KOPT-K1 (cell line): Measurements from ENCODE around the gene PPM1H.
"Not testable (repeated sequence)": the region's sequence is repeated elsewhere in the genome, so short reads cannot be mapped to it uniquely, and the experiment has no call there.

ENCODE experiments used
- H3K27ac ChIP-seq: fragments of 200-600 bp; sonication (generic); 2 replicates; pipeline ENCODE4 v1.5.1; 2016; ENCODE audit warnings: antibody characterized with exemption, mild to moderate bottlenecking, low read depth, low read length; ENCODE audit not compliant: poor library complexity, severe bottlenecking
- H3K36me3 ChIP-seq: fragments of 200-600 bp; sonication (generic); 2 replicates; pipeline ENCODE4 v1.5.1; 2017; ENCODE audit warnings: antibody characterized with exemption, mild to moderate bottlenecking, low read length, moderate library complexity; ENCODE audit not compliant: insufficient read depth
- H3K9me3 ChIP-seq: fragments of 200-600 bp; sonication (generic); 2 replicates; pipeline ENCODE4 v1.5.1; 2017; ENCODE audit warnings: antibody characterized with exemption, low read length, mild to moderate bottlenecking; ENCODE audit not compliant: insufficient read depth, poor library complexity, severe bottlenecking

The PPM1H gene

DNA sequence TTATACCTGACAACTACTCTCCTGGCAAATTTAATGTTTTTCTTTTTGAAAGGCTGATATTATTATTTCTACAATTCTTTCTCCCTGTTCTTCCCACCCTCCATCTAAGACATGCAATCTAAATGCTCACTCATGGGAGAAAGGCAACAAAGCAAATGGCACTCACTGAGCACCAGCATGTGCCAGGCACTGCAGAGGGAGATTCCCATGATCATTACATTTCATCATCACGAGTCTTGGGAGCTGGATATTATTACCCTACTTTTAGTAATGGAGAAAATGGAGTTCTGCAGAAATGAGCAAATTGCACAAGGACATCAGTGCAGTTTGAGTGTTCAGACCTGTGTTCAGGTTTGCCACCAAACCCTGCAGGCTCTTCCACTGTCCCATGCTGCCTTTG, 27.9 kb downstream of the PPM1H start:
- no peaks in the 10 kb centered on the region for H3K36me3 ChIP-seq
- H3K27ac ChIP-seq: no peak overlapping the region
- no peaks in the 10 kb centered on the region for H3K9me3 ChIP-seq

DNA sequence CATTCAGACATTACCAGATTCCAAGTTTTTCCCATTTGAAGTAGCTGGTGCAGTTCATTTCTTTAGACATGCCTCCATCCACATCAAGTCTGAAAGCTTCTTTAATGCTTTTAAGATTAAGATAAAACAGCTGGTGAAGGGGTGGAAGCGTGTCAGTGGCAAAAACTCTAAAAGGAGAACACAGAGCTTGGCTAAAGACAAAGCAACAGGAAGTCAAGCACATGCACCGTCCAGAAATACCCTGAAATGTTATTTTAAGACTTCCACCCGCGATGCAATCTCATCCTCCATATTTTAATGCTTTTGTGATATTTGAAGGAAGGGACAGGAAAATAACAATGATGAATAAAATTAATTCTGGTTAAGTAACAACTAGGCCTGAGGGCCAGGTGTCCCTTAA, 31.8 kb downstream of the PPM1H start:
- no peak overlapping the region for H3K27ac ChIP-seq
- no peaks in the 10 kb centered on the region for H3K9me3 ChIP-seq
- no peaks in the 10 kb centered on the region for H3K36me3 ChIP-seq

DNA sequence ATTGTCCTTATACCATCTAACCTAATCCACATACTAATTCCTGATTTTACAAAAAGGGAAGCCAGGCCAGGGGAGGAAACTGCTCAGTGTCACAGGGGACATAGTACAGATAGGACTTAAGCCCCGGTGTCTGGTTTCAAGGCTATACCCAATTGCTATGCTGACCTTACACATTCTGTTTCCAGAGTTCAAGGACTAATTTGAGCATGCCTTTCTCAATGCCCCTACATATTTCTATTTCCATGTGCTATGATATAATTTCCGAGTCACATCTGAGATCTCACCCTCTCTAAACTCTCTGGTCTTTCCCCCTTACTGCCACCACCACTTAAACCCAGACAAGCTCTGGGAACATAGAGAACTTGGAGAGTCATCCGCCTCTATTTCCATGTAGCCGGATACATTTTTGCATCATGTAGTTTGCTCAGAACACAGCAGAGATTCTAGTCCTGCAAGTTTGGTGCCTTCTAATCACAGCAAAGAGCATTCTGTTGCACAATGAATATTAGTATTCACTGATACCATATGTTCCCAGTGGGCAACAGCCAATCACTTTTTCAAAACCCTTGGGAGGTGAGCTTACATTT, 34.2 kb downstream of the PPM1H start:
- Histone ChIP-seq H3K36me3 (no peaks in the 10 kb centered on the region), H3K27ac (no peak overlapping the region), H3K9me3 (no peaks in the 10 kb centered on the region)

DNA sequence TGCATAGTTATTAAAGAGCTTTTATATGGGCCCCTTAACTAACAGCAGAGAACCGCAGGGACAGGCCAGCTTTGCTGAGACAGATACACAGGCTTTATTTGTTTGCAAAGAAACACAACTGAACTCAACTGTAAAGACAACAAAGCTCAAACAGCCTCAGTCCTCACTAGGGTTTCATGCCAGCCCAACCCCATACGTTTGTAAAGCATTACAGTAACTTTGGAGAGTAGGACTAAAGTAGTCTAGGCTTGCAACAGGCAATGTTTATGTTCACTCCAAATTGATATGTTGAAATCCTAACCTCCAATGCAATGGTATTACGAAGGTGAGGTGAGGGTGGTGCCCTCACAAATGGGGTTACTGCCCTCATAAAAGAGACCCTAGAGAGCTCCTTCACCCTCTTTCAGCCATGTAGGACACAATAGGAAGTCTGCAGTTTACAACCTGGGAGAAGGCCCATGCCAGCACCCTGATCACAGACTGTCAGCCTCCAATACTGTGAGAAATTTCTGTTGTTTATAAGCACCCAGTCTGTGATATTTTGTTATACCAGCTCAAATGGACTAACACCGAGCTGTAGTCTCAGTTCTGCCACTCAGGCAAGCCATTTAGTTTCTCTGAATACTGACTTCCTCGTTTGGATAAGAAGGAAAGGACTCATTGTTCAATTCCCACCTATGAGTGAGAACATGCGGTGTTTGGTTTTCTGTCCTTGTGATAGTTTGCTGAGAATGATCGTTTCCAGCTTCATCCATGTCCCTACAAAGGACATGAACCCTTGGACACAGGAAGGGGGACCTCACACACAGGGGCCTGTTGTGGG, 35.2 kb downstream of the PPM1H start:
- Histone ChIP-seq H3K27ac (no peak overlapping the region), H3K36me3 (no peaks in the 10 kb centered on the region), H3K9me3 (no peaks in the 10 kb centered on the region)

DNA sequence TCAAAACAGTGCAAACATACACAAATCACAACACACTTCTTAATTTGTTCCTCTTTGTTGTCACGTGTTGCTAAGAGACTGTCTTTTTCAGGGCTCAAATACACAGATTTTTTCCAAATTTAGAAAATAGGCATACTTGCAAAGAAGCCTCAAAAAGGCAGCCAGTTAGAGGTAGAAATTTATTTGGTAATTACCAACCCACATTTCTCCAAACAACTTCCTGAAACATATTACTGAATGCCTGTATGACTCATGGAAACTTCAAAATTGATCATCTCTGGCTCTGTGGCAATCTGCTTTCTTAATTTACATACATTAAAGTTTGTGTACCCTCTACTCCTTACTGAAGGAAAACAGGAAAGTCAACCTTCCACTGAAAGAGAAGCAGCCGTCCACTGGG, 36.4 kb downstream of the PPM1H start:
- no peaks in the 10 kb centered on the region for H3K9me3 ChIP-seq
- no peak overlapping the region for H3K27ac ChIP-seq
- no peaks in the 10 kb centered on the region for H3K36me3 ChIP-seq

DNA sequence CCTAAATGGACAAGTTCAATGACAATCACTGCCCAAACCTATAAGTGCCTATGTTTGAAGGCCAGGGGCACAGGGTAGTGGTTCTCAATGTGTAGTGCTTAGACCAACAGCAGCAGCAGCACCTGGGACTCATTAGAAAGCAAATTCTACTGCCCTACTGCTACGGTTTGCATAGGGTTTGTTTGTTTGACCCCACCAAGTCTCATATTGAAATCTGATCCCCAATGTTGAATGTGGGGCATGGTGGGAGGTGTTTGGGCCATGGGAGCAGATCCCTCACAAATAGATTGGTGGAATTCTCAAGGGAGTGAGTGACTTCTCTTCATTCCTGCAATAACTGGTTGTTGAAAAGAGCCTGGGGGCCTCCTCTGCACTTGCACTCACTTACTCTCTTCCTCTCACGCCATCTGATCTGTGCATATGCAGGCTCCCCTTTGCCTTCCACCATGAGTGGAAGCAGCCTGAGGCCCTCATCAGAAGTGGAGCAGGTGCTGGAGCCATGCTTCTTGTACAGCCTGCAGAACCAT, 39.5 kb downstream of the PPM1H start:
- no peak overlapping the region for H3K27ac ChIP-seq
- no peaks in the 10 kb centered on the region for H3K9me3 ChIP-seq
- no peaks in the 10 kb centered on the region for H3K36me3 ChIP-seq

DNA sequence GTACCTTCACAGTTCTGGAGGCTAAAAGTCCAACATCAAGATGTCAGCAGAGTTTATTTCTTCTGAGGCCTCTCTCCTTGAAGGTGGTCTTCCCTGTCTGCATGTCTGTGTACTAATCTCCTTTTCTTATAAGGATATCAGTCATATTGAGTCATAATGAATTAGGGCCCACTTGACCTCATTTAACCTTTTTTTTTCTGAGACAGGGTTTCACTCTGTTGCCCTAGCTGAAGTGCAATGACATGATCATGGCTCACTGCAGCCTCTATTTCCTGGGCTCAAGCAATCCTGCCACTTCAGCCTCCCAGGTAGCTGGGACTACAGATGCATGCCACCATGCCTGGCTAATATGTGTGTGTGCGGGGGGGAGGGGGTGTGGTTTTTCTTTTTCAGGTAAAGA, 41.7 kb downstream of the PPM1H start:
- Histone ChIP-seq H3K27ac (no peak overlapping the region), H3K9me3 (no peaks in the 10 kb centered on the region), H3K36me3 (no peaks in the 10 kb centered on the region)

DNA sequence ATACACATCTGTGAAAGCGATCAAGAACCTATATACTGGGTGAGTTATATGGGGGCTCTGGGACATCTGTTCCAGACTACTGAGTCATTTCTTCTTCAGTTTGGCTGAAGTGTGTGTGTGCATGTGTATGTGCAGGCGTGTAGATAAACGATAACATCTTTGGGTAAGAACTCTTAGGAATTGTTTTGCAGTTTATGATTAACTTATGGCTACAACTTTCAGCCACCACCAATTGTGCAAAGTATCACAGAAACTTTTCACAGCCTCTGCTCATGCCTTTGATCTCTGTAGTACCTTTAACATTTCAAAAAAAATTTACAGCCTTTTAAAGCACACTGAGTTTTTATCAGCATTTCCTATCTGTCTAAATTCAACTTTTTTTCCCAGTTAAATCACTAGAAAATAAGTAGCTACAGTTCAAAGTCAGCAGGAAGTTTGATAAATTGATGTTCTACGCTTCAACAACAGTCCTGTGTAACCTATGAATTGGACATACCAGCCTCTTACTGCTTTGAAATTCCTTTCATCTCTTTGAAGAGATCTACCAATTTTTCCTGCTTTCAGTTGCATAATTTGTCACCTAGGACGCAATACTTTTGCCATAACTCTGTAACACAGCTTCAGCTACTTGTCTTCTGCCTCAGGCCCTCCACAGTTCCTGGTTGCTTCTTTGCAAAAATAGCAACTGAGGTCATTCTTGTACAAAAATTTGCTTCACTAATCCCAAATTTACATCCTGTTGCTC, 43.0 kb downstream of the PPM1H start:
- no peaks in the 10 kb centered on the region for H3K36me3 ChIP-seq
- no peaks in the 10 kb centered on the region for H3K9me3 ChIP-seq
- no peak overlapping the region for H3K27ac ChIP-seq

DNA sequence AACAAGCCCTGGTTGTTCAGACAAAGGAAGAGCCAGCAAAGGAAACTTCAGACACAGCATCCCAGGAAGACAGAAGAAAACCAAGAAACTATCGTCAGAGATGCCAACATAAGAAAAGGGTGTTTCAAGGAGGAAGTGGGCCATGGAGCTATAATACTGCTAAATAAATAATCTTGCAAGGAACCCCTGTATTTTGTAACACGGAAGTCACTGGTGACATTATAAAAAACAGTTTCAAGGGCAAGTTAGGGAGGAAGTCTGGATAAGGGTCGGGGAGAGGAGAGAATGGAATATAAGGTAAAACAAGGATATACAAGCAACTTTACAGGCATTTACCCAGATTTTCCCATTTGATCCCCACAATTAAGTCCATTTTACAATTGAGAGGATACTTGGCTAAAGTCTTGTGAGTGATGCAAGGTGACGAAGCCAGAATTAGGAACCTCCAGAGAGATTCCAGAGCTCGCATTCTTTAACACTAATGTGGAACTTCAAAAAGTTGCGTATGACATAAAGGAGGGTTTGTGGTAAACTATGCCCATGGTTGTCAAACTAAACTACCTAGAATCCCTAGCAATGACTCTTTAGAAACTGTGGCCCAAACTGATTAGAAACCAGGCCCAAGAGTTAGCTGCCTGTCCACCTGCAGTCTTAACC, 46.4 kb downstream of the PPM1H start:
- Histone ChIP-seq H3K9me3 (peaks cover 6% of the 10 kb centered on the region), H3K36me3 (no peaks in the 10 kb centered on the region), H3K27ac (no peak overlapping the region)

DNA sequence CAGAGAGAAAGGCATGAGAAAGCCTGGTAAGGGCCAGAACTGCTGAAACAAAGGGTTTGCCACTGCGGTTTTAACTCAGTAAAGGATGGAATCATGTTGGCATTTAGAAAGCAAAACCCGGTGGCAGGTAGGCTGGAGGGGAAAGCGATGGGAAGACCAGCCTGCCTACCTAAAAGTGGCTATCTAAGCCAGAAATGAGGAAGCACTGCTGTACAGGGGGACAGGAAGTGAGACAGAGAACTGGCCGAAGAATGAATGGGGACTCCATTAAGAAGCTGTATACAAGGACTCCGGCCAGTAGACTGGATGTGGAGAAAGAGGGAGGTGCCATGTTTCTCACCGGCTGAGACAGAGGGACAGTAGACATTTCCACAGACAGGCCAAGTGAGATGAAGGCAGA, 48.2 kb downstream of the PPM1H start:
- H3K27ac ChIP-seq: no peak overlapping the region
- peaks cover 6% of the 10 kb centered on the region for H3K9me3 ChIP-seq
- no peaks in the 10 kb centered on the region for H3K36me3 ChIP-seq

DNA sequence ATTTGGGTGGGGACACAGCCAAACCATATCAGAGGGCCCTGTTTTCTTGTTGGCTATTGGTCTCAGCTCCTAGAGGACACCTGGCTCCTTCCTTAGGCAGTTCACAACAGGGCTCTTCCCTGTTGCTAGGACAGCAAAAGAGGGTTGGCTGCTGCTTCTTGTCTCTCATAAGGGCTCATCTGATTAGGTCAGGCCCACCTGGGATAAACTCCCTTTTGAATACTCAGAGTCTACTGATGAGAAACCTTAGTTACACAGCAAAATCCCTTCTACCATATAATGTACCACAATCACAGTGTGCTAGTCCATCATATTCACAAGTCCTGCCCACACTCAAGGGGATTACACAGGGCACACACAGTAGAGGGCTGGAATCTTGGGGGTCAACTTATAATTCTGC, 49.7 kb downstream of the PPM1H start:
- Histone ChIP-seq H3K9me3 (peaks cover 6% of the 10 kb centered on the region), H3K27ac (no peak overlapping the region), H3K36me3 (no peaks in the 10 kb centered on the region)

DNA sequence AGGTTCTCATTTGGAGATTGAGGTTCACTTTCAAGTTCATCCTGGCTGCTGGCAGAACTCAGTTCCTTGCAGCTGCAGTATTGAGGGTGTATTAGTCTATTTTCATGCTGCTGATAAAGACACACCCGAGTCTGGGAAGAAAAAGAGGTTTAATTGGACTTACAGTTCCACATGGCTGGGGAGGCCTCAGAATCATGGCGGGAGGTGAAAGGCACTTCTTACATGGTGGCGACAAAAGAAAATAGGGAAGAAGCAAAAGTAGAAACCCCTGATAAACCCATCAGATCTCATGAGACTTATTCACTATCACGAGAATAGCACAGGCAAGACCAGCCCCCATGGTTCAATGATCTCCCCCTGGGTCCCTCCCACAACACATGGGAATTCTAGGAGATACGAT, 50.1 kb downstream of the PPM1H start:
- H3K27ac ChIP-seq, H3K9me3 ChIP-seq, H3K36me3 ChIP-seq: not testable (repeated sequence)

DNA sequence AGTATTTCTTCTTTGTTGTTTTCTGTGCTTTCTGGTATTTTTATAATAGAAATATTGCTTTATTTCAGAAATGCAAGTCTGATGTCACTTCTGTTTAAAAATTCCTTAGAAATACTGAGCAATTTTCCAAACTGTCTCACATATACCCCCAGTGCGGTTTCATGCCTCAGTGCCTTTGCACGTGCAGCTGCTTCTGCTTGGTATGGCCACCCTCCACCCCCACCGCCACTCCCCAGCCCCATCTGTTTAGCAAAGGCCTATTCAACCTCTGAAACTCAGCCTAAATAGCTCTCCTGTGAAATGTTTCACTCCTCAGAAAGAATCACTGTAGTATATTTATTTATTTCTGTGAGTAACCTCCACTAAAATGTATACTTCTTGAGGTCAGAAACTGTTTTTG, 52.3 kb downstream of the PPM1H start:
- no peaks in the 10 kb centered on the region for H3K36me3 ChIP-seq
- peaks cover 6% of the 10 kb centered on the region for H3K9me3 ChIP-seq
- H3K27ac ChIP-seq: no peak overlapping the region

DNA sequence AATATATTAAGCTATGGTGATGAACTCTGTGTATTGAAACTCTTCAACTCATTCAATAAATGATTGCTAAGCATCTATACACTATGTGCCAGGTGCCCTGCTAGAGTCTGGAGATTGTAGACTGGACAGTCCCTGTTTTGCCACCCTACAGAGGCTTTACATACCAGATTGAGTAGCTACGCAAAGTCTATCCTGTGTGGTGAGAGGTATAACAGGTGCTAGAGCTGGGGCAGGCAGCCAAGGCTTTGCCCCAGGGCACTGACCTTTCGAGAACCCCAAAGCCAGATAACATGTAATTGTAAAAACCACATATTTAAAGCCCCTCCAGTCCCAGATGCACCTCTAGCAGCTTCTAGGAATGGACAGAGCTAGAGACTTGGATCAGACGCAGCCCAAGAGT, 52.8 kb downstream of the PPM1H start:
- no peak overlapping the region for H3K27ac ChIP-seq
- no peaks in the 10 kb centered on the region for H3K36me3 ChIP-seq
- peaks cover 6% of the 10 kb centered on the region for H3K9me3 ChIP-seq

DNA sequence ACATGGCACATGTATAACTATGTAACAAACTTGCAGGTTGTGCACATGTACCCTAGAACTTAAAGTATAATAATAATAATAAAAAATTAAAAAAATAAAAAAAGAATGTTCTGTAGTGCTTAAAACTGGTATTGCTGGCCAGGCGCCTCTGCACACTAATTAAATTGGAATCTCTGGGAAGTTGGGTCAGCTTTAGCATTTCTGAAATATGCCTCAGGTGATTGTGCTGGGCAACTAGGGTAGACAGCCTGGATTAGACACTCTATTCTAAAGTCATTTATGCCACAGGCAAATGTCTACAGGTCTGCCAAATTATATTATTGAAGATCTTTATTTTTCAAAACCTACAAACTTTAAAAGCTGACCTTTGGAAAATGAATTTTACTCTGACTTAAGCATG, 55.3 kb downstream of the PPM1H start:
- Histone ChIP-seq H3K27ac (no peak overlapping the region), H3K36me3 (no peaks in the 10 kb centered on the region), H3K9me3 (peaks cover 6% of the 10 kb centered on the region)
